Measurements from ENCODE around the gene MXD1.

The MXD1 gene

GRCh38 chr2:69973335-69973735, 58.4 kb downstream of the MXD1 start:
- no peak for TF ChIP-seq Cebpa-rat (IDR thresholded peaks at IDR 0.05)
- Histone ChIP-seq H3K9me3 (no peaks in the 10 kb centered on the region), H3K36me3 (no peaks in the 10 kb centered on the region), H3K27me3 (no peaks in the 10 kb centered on the region), H3K9ac (no peak overlapping the region), H3K4me2 (no peak overlapping the region), H3K4me3 (no peak overlapping the region), H3K27ac (no peak overlapping the region), H3K4me1 (no peaks in the 10 kb centered on the region), H4K20me1 (no peaks in the 10 kb centered on the region)

- Histone ChIP-seq H3K4me1 (no peaks in the 10 kb centered on the region), H3K9ac (no peak overlapping the region)
- no peak for TF ChIP-seq Cebpa-rat (IDR thresholded peaks at IDR 0.05)
Measured at GRCh38 chr2:69975136-69975852, 60.4 kb downstream of the MXD1 start.

GRCh38 chr2:69975853-69976462, 61.0 kb downstream of the MXD1 start:
- no peaks in the 10 kb centered on the region for H3K9me3 ChIP-seq
- no peaks in the 10 kb centered on the region for H4K20me1 ChIP-seq
- H3K36me3 ChIP-seq = no peaks in the 10 kb centered on the region
- H3K4me2 ChIP-seq = no peak overlapping the region
- H3K9ac ChIP-seq = no peak overlapping the region
- H3K4me3 ChIP-seq = no peak overlapping the region
- TF ChIP-seq Cebpa-rat (IDR thresholded peaks at IDR 0.05) = no peak
- H3K27me3 ChIP-seq = no peaks in the 10 kb centered on the region
- H3K4me1 ChIP-seq = no peaks in the 10 kb centered on the region
- no peak overlapping the region for H3K27ac ChIP-seq

More at GRCh38 chr2:69975136-69975852, 60.4 kb downstream of the MXD1 start:
- Histone ChIP-seq H3K36me3 (no peaks in the 10 kb centered on the region), H3K4me3 (no peak overlapping the region), H3K27me3 (no peaks in the 10 kb centered on the region), H3K27ac (no peak overlapping the region), H4K20me1 (no peaks in the 10 kb centered on the region), H3K4me2 (no peak overlapping the region), H3K9me3 (no peaks in the 10 kb centered on the region)

GRCh38 chr2:69977186-69977585, 62.3 kb downstream of the MXD1 start:
- Histone ChIP-seq H3K9ac (no peak overlapping the region), H3K36me3 (no peaks in the 10 kb centered on the region), H3K27ac (no peak overlapping the region), H3K9me3 (no peaks in the 10 kb centered on the region), H3K4me3 (no peak overlapping the region), H3K27me3 (no peaks in the 10 kb centered on the region), H3K4me2 (no peak overlapping the region), H4K20me1 (no peaks in the 10 kb centered on the region), H3K4me1 (no peaks in the 10 kb centered on the region)
- TF ChIP-seq Cebpa-rat (IDR thresholded peaks at IDR 0.05) = no peak

DNA sequence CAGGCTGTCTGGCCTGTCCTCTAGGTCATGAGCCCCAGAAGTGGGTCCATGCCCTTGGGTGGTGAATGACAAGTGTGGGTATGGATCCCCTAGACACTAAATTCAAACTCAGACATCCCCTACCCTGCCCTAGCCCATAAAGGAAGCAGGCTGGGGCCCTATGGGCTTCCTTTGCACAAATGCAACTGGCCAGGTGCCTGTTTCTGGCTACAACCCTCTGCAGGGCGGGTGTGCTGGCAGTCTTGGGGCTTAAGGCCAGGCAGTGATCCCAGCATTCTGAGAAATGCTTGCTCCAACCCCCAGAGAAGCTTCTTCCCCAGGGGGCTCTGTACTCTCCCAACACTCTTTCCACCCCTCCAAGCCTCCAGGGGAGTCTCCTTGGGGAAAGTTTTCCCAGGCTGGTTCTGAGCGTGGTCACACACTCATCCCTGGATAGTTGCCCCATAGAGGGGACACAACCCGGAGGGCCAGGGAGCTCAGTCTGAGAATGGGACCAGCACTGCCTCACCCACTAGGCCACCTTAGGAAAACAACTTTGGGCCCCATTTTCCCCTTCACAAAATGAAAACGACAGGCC, 63.1 kb downstream of the MXD1 start:
- Histone ChIP-seq H4K20me1 (no peaks in the 10 kb centered on the region), H3K9ac (no peak overlapping the region), H3K27ac (no peak overlapping the region), H3K4me2 (no peak overlapping the region), H3K36me3 (no peaks in the 10 kb centered on the region), H3K4me3 (no peak overlapping the region), H3K4me1 (no peaks in the 10 kb centered on the region), H3K27me3 (no peaks in the 10 kb centered on the region), H3K9me3 (no peaks in the 10 kb centered on the region)
- TF ChIP-seq Cebpa-rat (IDR thresholded peaks at IDR 0.05) = no peak

GRCh38 chr2:69979902-69980807, 65.2 kb downstream of the MXD1 start:
- H3K9me3 ChIP-seq = no peaks in the 10 kb centered on the region

GRCh38 chr2:69983392-69983966, 68.6 kb downstream of the MXD1 start:
- Histone ChIP-seq H4K20me1 (no peaks in the 10 kb centered on the region), H3K27ac (no peak overlapping the region), H3K9ac (no peak overlapping the region), H3K27me3 (no peaks in the 10 kb centered on the region), H3K4me1 (no peaks in the 10 kb centered on the region), H3K4me3 (no peak overlapping the region), H3K4me2 (no peak overlapping the region), H3K9me3 (no peaks in the 10 kb centered on the region), H3K36me3 (0 out of 2 replicates have a peak, but pooled peaks cover 9% of the 10 kb centered on the region)
- no peak for TF ChIP-seq Cebpa-rat (IDR thresholded peaks at IDR 0.05)

More at GRCh38 chr2:69979902-69980807, 65.2 kb downstream of the MXD1 start:
- Histone ChIP-seq H3K4me3 (no peak overlapping the region), H3K36me3 (no peaks in the 10 kb centered on the region), H3K27me3 (no peaks in the 10 kb centered on the region), H3K4me1 (no peaks in the 10 kb centered on the region), H3K4me2 (no peak overlapping the region), H3K9ac (no peak overlapping the region), H3K27ac (no peak overlapping the region), H4K20me1 (no peaks in the 10 kb centered on the region)
- no peak for TF ChIP-seq Cebpa-rat (IDR thresholded peaks at IDR 0.05)

GRCh38 chr2:69985216-69985615, 70.3 kb downstream of the MXD1 start:
- H3K9ac ChIP-seq = no peak overlapping the region
- TF ChIP-seq Cebpa-rat (IDR thresholded peaks at IDR 0.05) = no peak

DNA sequence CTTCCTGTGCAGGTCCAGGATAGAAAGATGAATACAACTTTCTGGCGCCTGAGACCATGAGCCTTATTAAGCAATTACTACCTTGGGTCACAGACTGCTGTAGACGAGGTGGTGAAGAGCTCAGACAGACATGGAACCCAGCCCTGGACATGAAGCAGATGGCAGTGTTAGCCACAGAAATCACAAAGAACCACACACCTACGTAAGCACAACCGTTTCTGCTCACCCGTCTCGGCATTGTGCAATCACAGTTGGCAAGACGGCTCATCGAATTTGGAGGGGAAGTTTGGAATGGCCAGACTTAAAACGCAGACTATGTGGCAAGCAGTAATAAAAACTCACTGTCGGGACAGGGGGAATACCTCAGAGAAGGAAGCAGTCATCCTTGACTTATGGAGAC, 70.8 kb downstream of the MXD1 start:
- Histone ChIP-seq H3K27me3 (no peaks in the 10 kb centered on the region), H3K9me3 (no peaks in the 10 kb centered on the region), H3K4me1 (no peaks in the 10 kb centered on the region), H3K4me2 (no peak overlapping the region), H3K36me3 (peaks cover 17% of the 10 kb centered on the region; the same call in 1 of the 2 replicates), H3K9ac (no peak overlapping the region), H3K27ac (no peak overlapping the region), H4K20me1 (no peaks in the 10 kb centered on the region), H3K4me3 (no peak overlapping the region)
- peak; percentile 43; the same call in 1 of the 2 replicates for TF ChIP-seq Cebpa-rat (IDR thresholded peaks at IDR 0.05)

More at GRCh38 chr2:69985216-69985615, 70.3 kb downstream of the MXD1 start:
- H3K4me3 ChIP-seq = no peak overlapping the region
- H3K4me2 ChIP-seq = no peak overlapping the region
- no peaks in the 10 kb centered on the region for H4K20me1 ChIP-seq
- no peak overlapping the region for H3K27ac ChIP-seq
- H3K4me1 ChIP-seq = no peaks in the 10 kb centered on the region
- peaks cover 13% of the 10 kb centered on the region; the same call in 1 of the 2 replicates for H3K36me3 ChIP-seq
- no peaks in the 10 kb centered on the region for H3K27me3 ChIP-seq
- H3K9me3 ChIP-seq = no peaks in the 10 kb centered on the region
